Esophagus muscularis mucosa (tissue), 4 donors: Measurements from ENCODE around the gene OTOF.

ENCODE experiments used
- EP300 ChIP-seq: sonication (generic); formaldehyde crosslinking; IDR thresholded peaks from one replicate; pipeline ENCODE4 v1.6.1; 2017; ENCODE audit warnings: antibody characterized with exemption
- POLR2A ChIP-seq: fragments of 450-650 bp; IDR thresholded peaks from one replicate; pipeline ENCODE4 v1.6.1; 2017; ENCODE audit warnings: antibody characterized with exemption, moderate library complexity, mild to moderate bottlenecking, low read depth
- POLR2AphosphoS5 ChIP-seq, 2 donors: sonication (generic); formaldehyde crosslinking; IDR thresholded peaks; one replicate each; pipeline ENCODE4 v1.6.1; 2017; ENCODE audit warnings: antibody characterized with exemption in 2 of 2
- TF ChIP-seq, protein P1 (sequence below), 3 experiments: fragments of 200-600 bp in 2 of 3; fragments of 450-650 bp in 1 of 3; sonication (generic) in 2 of 3; IDR thresholded peaks; one replicate each; pipeline ENCODE4 v1.5.1; 2017 to 2019; ENCODE audit warnings: antibody characterized with exemption in 3 of 3, mild to moderate bottlenecking in 2 of 3, moderate library complexity in 1 of 3

DNA sequence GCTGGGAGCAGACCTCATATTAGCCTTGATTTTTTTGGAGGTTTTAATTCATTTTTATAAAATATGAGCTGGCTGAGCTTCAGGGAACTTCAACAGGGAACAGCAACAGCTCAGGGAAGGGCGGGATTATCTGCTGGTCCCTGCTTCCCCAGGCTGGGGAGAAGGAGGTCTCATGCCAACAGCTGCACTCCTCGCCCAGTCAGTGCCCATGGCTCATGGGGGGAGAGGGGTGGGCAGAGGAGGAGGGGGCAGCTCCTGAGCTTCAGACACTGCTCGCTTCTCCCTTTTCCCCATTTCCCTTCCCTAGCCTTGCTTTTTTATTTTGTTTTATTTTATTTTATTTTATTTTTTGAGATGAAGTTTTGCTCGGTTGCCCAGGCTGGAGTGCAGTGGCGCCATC is 442 bp upstream of the OTOF start:
- TF ChIP-seq POLR2A, result no peak
- no peak for TF ChIP-seq EP300
- TF ChIP-seq, protein P1, sequence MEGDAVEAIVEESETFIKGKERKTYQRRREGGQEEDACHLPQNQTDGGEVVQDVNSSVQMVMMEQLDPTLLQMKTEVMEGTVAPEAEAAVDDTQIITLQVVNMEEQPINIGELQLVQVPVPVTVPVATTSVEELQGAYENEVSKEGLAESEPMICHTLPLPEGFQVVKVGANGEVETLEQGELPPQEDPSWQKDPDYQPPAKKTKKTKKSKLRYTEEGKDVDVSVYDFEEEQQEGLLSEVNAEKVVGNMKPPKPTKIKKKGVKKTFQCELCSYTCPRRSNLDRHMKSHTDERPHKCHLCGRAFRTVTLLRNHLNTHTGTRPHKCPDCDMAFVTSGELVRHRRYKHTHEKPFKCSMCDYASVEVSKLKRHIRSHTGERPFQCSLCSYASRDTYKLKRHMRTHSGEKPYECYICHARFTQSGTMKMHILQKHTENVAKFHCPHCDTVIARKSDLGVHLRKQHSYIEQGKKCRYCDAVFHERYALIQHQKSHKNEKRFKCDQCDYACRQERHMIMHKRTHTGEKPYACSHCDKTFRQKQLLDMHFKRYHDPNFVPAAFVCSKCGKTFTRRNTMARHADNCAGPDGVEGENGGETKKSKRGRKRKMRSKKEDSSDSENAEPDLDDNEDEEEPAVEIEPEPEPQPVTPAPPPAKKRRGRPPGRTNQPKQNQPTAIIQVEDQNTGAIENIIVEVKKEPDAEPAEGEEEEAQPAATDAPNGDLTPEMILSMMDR (IDR thresholded peaks at IDR 0.05), result no peak
- no peak for TF ChIP-seq POLR2AphosphoS5 (IDR thresholded peaks at IDR 0.05)
